ENCODE data around the gene S1PR4.

Gene S1PR4

GRCh38 chr19:3225169-3225485, 46.6 kb downstream of the S1PR4 start:
- no peak for DNase-seq

GRCh38 chr19:3225677-3226093, 47.1 kb downstream of the S1PR4 start:
- DNase-seq = no peak

GRCh38 chr19:3227054-3227626, 48.6 kb downstream of the S1PR4 start:
- DNase-seq = no peak

- DNase-seq = no peak
Observed at GRCh38 chr19:3229346-3229743, 50.8 kb downstream of the S1PR4 start.

Measured in NCI-H2081 treated with DMSO at 0.1 percent for 48 hours (cell line).